Stimulated activated CD8-positive, alpha-beta memory T cell treated with anti-CD3 and anti-CD28 coated beads, Interleukin-2, amount 100 ng/mL, for 48 hours (primary cell): Measurements from ENCODE around the gene AP5Z1.

Experiments
- DNase-seq, 2 donors: peaks; one replicate each; pipeline ENCODE4 v3.0.0-alpha.2; 2020; ENCODE audit warnings: low read depth in 2 of 2

AP5Z1 gene

GRCh38 chr7:4840079-4840501 lies 64.7 kb downstream of the AP5Z1 start:
- DNase-seq, result no peak
